Mesenteric fat pad (tissue), 1 donor: ENCODE data around the gene B3GLCT. TPM values are rescaled to one million over a fixed set of nuclear protein-coding genes. Genes with fewer than 3 reads are reported as not detected.
"Not testable (repeated sequence)": the region's sequence is repeated elsewhere in the genome, so short reads cannot be mapped to it uniquely, and the experiment has no call there.

ENCODE experiments used
- DNase-seq: peaks from one replicate; pipeline ENCODE4 v3.0.0-alpha.2; 2020; ENCODE audit warnings: low spot score
- total RNA-seq: library from RNA; stranded (reverse); fragmentation: NEBNext Ultra II Directional; extraction: Animal tissue kit (Norgen Biotek cat#: 25700); gene quantifications from one replicate; pipeline ENCODE4 v1.2.1, GENCODE V29; 2021
- donor health status: DM: yes; HTN: yes; CAD: no.

B3GLCT gene
- total RNA-seq, 1 donor from 2014 or later = 4.7 TPM

GRCh38 chr13:31182987-31183386, 16.8 kb upstream of the B3GLCT start:
- DNase-seq = no peak

- DNase-seq = no peak
Observed at GRCh38 chr13:31184451-31184850, 15.3 kb upstream of the B3GLCT start.

- no peak for DNase-seq
Observed at GRCh38 chr13:31184981-31185645, 14.7 kb upstream of the B3GLCT start.

- DNase-seq = no peak
Observed at GRCh38 chr13:31191748-31192147, 8.0 kb upstream of the B3GLCT start.

- DNase-seq = no peak
Observed at GRCh38 chr13:31192306-31192705, 7.5 kb upstream of the B3GLCT start.

- DNase-seq = no peak
Observed at GRCh38 chr13:31195616-31196015, 4.2 kb upstream of the B3GLCT start.

GRCh38 chr13:31196992-31197391, 2.8 kb upstream of the B3GLCT start:
- no peak for DNase-seq

GRCh38 chr13:31198519-31198918, 1.3 kb upstream of the B3GLCT start:
- no peak for DNase-seq

- no peak for DNase-seq
Observed at GRCh38 chr13:31199527-31199848, 287 bp upstream of the B3GLCT start.

GRCh38 chr13:31200637-31200971, 829 bp downstream of the B3GLCT start:
- DNase-seq = no peak

- DNase-seq = no peak
Observed at GRCh38 chr13:31201341-31202031, 1.7 kb downstream of the B3GLCT start.

- no peak for DNase-seq
Observed at GRCh38 chr13:31204592-31204991, 4.8 kb downstream of the B3GLCT start.

GRCh38 chr13:31207661-31208552, 8.1 kb downstream of the B3GLCT start:
- DNase-seq = no peak

- DNase-seq = no peak
Observed at GRCh38 chr13:31208559-31209122, 8.9 kb downstream of the B3GLCT start.

GRCh38 chr13:31209172-31209840, 9.5 kb downstream of the B3GLCT start:
- no peak for DNase-seq

GRCh38 chr13:31209841-31210210, 10.1 kb downstream of the B3GLCT start:
- DNase-seq = no peak

- no peak for DNase-seq
Observed at GRCh38 chr13:31213651-31214289, 14.0 kb downstream of the B3GLCT start.

- no peak for DNase-seq
Observed at GRCh38 chr13:31214435-31214834, 14.7 kb downstream of the B3GLCT start.

GRCh38 chr13:31216916-31217315, 17.1 kb downstream of the B3GLCT start:
- not testable (repeated sequence) for DNase-seq

GRCh38 chr13:31219909-31220598, 20.3 kb downstream of the B3GLCT start:
- DNase-seq = no peak
